ENCODE results near the gene PPM1L. TPM values are rescaled to one million over a fixed set of nuclear protein-coding genes. Genes with fewer than 3 reads are reported as not detected.

PPM1L gene
- total RNA-seq, 2 donors from 2014 or later: 3.5 to 14.6 TPM

DNA sequence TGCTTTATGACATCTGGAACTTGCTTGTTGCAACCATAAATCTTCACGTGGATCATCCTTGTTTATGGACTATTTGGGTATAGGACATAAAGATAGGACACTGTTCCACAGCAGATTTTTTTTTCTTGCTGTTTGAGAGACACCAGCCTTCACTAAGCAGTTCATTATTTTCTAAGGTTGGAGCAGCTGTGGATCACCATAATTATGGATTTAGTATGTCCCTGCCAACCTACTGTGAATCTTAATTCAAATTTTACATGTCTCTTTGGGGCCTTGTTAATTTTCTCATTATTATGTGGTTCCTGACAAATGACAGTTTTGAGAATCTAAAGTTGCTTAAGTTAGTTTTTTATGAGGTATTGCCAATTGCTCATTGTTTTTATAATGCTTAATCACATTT, 188.0 kb downstream of the PPM1L start:
- H3K9me3 ChIP-seq (ENCODE audit: control insufficient read depth, low read length, poor library complexity, severe bottlenecking): no peaks in the 10 kb centered on the region
- Mint-ChIP-seq H3K4me1 (no peaks in the 10 kb centered on the region), H3K36me3 (ENCODE audit: low read depth) (peaks cover 4% of the 10 kb centered on the region), H3K27ac (no peak overlapping the region), H3K27me3 (no peaks in the 10 kb centered on the region), H3K4me3 (no peak overlapping the region)
- no peak for ATAC-seq
- no peak for DNase-seq

- ATAC-seq: no peak
- Mint-ChIP-seq H3K4me3 (no peak overlapping the region), H3K27me3 (peaks cover 9% of the 10 kb centered on the region), H3K4me1 (peaks cover 8% of the 10 kb centered on the region), H3K36me3 (ENCODE audit: low read depth) (no peaks in the 10 kb centered on the region), H3K27ac (no peak overlapping the region)
- no peaks in the 10 kb centered on the region for H3K9me3 ChIP-seq (ENCODE audit: control insufficient read depth, low read length, poor library complexity, severe bottlenecking)
- DNase-seq: no peak
These were observed 189.3 kb downstream of the PPM1L start for GRCh38 chr3:160945336-160945735.

DNA sequence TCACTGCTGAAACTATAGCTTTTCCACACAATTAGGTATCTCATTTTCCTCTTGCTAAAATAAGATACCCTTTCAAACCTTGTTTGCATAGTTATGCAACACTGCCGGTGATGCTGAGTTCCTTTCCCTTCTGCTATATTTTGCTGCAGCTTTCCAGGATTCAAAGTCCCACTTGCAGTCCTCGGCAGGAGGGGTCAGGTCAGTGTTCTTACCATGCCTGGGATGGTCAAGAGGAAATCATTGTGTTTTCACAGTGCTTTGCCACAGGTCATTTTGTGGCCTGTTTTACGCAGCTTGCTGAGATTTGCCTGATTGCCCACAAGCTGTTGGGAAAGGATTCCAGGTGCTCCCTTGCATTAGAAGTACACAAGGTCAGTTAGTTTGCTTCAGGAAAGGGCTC, 192.2 kb downstream of the PPM1L start:
- Mint-ChIP-seq H3K27ac (no peak overlapping the region), H3K36me3 (ENCODE audit: low read depth) (no peaks in the 10 kb centered on the region), H3K4me1 (peaks cover 10% of the 10 kb centered on the region), H3K27me3 (peaks cover 17% of the 10 kb centered on the region), H3K4me3 (no peak overlapping the region)
- no peaks in the 10 kb centered on the region for H3K9me3 ChIP-seq (ENCODE audit: control insufficient read depth, low read length, poor library complexity, severe bottlenecking)
- no peak for DNase-seq
- no peak for ATAC-seq

DNA sequence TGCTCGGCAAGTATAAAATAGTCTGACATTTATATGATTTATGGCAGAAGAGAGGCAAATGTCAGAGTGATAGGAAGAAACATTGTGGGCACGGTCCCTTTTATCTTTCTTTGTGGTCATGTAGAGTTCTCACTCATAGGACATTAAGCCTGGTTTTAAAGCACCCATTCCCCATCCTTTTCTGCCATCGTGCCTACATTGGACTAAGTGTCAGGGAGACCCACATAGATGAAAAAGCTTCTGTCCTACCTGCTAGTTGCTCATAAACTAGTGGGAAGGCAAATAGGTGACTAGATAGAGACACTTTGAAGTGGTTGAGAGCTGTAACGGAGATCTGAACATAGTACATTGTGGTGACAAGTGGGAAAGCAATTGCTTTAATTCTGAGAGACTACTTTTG, 193.4 kb downstream of the PPM1L start:
- no peak overlapping the region for H3K27ac Mint-ChIP-seq
- no peaks in the 10 kb centered on the region for H3K36me3 Mint-ChIP-seq (ENCODE audit: low read depth)
- ATAC-seq (no peak), DNase-seq (no peak)
- H3K27me3 Mint-ChIP-seq: peaks cover 17% of the 10 kb centered on the region
- H3K4me3 Mint-ChIP-seq: no peak overlapping the region
- H3K4me1 Mint-ChIP-seq: peaks cover 10% of the 10 kb centered on the region
- no peaks in the 10 kb centered on the region for H3K9me3 ChIP-seq (ENCODE audit: control insufficient read depth, low read length, poor library complexity, severe bottlenecking)

GRCh38 chr3:160950542-160950941, 194.5 kb downstream of the PPM1L start:
- DNase-seq (no peak), ATAC-seq (no peak)
- Mint-ChIP-seq H3K4me3 (no peak overlapping the region), H3K4me1 (peaks cover 10% of the 10 kb centered on the region), H3K27me3 (peaks cover 17% of the 10 kb centered on the region), H3K36me3 (ENCODE audit: low read depth) (no peaks in the 10 kb centered on the region), H3K27ac (no peak overlapping the region)
- no peaks in the 10 kb centered on the region for H3K9me3 ChIP-seq (ENCODE audit: control insufficient read depth, low read length, poor library complexity, severe bottlenecking)

DNA sequence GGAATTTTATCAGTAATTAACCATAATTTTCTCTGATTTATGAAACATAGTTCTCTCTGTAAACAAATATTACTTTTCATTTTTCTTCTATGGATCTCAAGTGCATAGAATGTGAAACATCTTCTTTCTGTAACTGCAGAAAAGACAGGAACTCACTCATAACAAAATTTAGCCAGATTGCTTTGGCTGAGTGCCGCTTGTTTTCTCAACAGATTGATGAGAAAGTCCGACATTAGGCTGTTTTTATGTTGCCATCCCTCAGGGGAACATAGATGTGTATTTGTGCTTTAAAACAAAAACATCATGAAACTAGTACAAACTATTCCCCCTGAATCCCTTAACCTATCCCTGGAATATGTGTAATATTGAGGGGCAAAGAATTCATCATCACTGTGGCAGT, 194.9 kb downstream of the PPM1L start:
- Mint-ChIP-seq H3K36me3 (ENCODE audit: low read depth) (no peaks in the 10 kb centered on the region), H3K4me3 (no peak overlapping the region), H3K27me3 (peaks cover 17% of the 10 kb centered on the region), H3K4me1 (peaks cover 10% of the 10 kb centered on the region), H3K27ac (no peak overlapping the region)
- ATAC-seq: no peak
- H3K9me3 ChIP-seq (ENCODE audit: control insufficient read depth, low read length, poor library complexity, severe bottlenecking): no peaks in the 10 kb centered on the region
- no peak for DNase-seq

GRCh38 chr3:160951642-160952487, 195.8 kb downstream of the PPM1L start:
- H3K4me3 Mint-ChIP-seq: no peak overlapping the region
- no peaks in the 10 kb centered on the region for H3K9me3 ChIP-seq (ENCODE audit: control insufficient read depth, low read length, poor library complexity, severe bottlenecking)
- peaks cover 17% of the 10 kb centered on the region for H3K27me3 Mint-ChIP-seq
- ATAC-seq (no peak), DNase-seq (no peak)
- no peaks in the 10 kb centered on the region for H3K36me3 Mint-ChIP-seq (ENCODE audit: low read depth)
- H3K27ac Mint-ChIP-seq: no peak overlapping the region
- peaks cover 10% of the 10 kb centered on the region for H3K4me1 Mint-ChIP-seq

DNA sequence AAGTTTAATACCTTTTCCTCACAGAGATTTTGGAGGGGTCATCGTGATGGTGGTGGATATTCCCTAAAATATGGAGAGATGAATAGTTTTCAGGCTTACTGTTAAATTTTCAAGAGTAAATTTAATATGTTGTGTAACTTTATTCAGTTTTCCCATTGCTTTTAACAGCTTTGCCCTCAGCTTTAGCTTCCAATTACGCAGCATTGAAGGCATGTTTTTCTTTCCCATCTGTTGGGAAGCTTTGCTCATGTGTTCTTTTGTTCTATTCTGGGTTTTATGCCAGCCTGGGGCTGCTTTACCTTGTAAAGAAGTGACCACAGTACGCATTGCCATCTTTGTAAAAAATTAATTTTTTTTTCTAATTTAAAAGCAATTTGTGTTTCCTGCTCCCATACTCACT, 197.7 kb downstream of the PPM1L start:
- H3K27me3 Mint-ChIP-seq: peaks cover 17% of the 10 kb centered on the region
- H3K4me1 Mint-ChIP-seq: peaks cover 10% of the 10 kb centered on the region
- no peak for ATAC-seq
- H3K36me3 Mint-ChIP-seq (ENCODE audit: low read depth): no peaks in the 10 kb centered on the region
- no peak overlapping the region for H3K4me3 Mint-ChIP-seq
- H3K27ac Mint-ChIP-seq: no peak overlapping the region
- DNase-seq: no peak
- no peaks in the 10 kb centered on the region for H3K9me3 ChIP-seq (ENCODE audit: control insufficient read depth, low read length, poor library complexity, severe bottlenecking)

DNA sequence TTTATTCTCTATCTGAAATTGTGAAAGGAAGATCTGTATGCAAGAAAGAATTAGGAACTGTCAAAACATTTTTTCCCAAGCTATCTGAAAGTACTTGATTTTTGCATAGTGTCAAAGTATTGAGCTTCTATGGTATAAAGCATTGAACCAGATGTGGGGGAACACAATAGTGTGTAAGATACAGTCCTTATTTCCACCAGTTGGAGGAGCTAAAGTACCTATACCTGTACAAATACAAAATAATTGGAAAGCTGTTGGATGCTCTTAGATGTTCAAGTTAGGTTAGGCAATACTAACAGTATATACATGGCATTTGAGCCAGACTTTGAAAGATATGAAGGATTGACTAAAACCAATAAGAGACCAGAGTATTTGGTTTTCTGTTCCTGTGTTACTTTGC, 200.8 kb downstream of the PPM1L start:
- no peaks in the 10 kb centered on the region for H3K9me3 ChIP-seq (ENCODE audit: control insufficient read depth, low read length, poor library complexity, severe bottlenecking)
- no peaks in the 10 kb centered on the region for H3K4me1 Mint-ChIP-seq
- no peak overlapping the region for H3K27ac Mint-ChIP-seq
- ATAC-seq: no peak
- no peak for DNase-seq
- H3K27me3 Mint-ChIP-seq: peaks cover 7% of the 10 kb centered on the region
- H3K36me3 Mint-ChIP-seq (ENCODE audit: low read depth): no peaks in the 10 kb centered on the region
- no peak overlapping the region for H3K4me3 Mint-ChIP-seq

DNA sequence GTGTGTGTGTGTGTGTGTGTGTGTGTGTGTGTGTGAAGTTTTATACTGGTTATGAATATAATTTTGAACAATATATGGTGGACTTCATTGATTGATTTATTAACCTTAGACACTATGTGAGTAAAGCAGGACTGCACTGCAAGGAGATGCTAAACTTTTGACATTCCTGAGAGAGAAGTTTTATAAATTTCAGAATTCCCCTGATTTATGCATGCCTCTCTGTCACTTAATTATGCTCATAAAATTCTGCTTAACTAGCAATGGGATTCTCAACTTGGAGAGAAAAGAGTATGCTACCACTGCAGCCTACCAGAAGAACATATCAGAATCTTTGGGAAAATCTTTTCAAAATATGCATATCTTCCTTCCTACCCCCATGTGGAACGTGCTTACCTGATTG, 204.5 kb downstream of the PPM1L start:
- Mint-ChIP-seq H3K36me3 (ENCODE audit: low read depth) (no peaks in the 10 kb centered on the region), H3K27ac (no peak overlapping the region), H3K4me3 (no peak overlapping the region), H3K27me3 (no peaks in the 10 kb centered on the region), H3K4me1 (no peaks in the 10 kb centered on the region)
- DNase-seq (no peak), ATAC-seq (no peak)
- H3K9me3 ChIP-seq (ENCODE audit: control insufficient read depth, low read length, poor library complexity, severe bottlenecking): no peaks in the 10 kb centered on the region

DNA sequence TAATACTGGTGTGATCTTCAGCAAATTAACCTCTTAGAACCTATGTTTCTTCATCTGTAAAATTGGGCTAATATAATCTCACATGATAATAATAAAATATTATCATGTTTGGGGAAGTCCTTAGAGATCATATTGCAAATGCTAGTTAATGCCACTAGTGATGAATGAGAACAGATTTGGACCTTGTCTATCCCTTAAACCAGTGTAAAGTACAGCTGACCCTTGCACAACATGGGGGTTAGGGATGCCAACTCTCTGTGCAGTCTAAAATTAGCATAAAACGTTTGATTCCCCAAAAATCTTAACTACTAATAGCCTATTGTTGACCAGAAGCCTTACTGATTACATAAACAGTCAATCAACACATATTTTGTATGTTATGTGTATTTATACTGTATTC, 207.9 kb downstream of the PPM1L start:
- H3K36me3 Mint-ChIP-seq (ENCODE audit: low read depth): no peaks in the 10 kb centered on the region
- DNase-seq: no peak
- no peaks in the 10 kb centered on the region for H3K4me1 Mint-ChIP-seq
- H3K4me3 Mint-ChIP-seq: no peak overlapping the region
- no peak overlapping the region for H3K27ac Mint-ChIP-seq
- ATAC-seq: no peak
- H3K9me3 ChIP-seq (ENCODE audit: control insufficient read depth, low read length, poor library complexity, severe bottlenecking): no peaks in the 10 kb centered on the region
- no peaks in the 10 kb centered on the region for H3K27me3 Mint-ChIP-seq

- no peak overlapping the region for H3K4me3 Mint-ChIP-seq
- H3K4me1 Mint-ChIP-seq: peaks cover 4% of the 10 kb centered on the region
- H3K36me3 Mint-ChIP-seq (ENCODE audit: low read depth): no peaks in the 10 kb centered on the region
- no peaks in the 10 kb centered on the region for H3K27me3 Mint-ChIP-seq
- ATAC-seq (no peak), DNase-seq (no peak)
- H3K27ac Mint-ChIP-seq: no peak overlapping the region
- H3K9me3 ChIP-seq (ENCODE audit: control insufficient read depth, low read length, poor library complexity, severe bottlenecking): no peaks in the 10 kb centered on the region
These were observed 212.7 kb downstream of the PPM1L start for GRCh38 chr3:160968761-160969160.

DNA sequence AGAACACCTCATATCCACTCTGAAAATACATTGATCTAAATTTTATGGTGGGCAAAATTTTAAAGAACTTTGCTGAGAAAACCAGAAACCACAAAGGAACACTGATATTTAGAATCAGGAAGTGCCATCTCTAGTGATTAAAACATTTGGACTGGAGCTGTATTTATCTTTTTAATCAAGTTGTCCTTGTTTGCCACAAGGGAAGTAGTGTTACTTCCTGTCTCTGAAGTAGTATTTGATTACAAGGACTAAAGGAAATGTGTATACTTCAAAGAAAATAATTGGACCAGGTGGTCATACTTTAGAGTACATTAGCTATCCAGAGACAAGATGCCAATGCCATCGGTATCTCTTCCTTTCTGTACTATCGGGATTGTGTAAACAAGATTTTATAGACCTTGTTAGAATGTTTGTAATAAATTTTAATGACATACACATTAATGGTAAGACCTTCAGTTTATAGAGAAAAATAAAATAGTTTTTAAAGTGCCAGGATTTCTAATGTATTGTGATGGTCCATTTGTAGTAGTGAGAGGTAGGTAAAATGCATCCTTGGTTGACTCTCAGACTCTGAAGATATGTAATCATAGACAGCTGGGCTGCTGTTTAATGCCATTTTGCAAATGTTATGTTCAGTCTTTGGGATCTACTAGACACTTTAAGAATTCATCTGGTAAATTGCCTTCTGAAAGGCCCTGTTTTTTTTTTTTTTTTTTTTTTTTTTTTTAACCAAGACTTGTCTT, 217.2 kb downstream of the PPM1L start:
- peaks cover 4% of the 10 kb centered on the region for H3K4me1 Mint-ChIP-seq
- no peaks in the 10 kb centered on the region for H3K9me3 ChIP-seq (ENCODE audit: control insufficient read depth, low read length, poor library complexity, severe bottlenecking)
- H3K36me3 Mint-ChIP-seq (ENCODE audit: low read depth): peaks cover 2% of the 10 kb centered on the region
- no peaks in the 10 kb centered on the region for H3K27me3 Mint-ChIP-seq
- no peak for DNase-seq
- H3K27ac Mint-ChIP-seq: no peak overlapping the region
- ATAC-seq: no peak
- no peak overlapping the region for H3K4me3 Mint-ChIP-seq

GRCh38 chr3:160977773-160978172, 221.7 kb downstream of the PPM1L start:
- Mint-ChIP-seq H3K27me3 (no peaks in the 10 kb centered on the region), H3K4me3 (no peak overlapping the region), H3K4me1 (peaks cover 3% of the 10 kb centered on the region), H3K27ac (no peak overlapping the region), H3K36me3 (ENCODE audit: low read depth) (peaks cover 4% of the 10 kb centered on the region)
- ATAC-seq: no peak
- no peak for DNase-seq
- no peaks in the 10 kb centered on the region for H3K9me3 ChIP-seq (ENCODE audit: control insufficient read depth, low read length, poor library complexity, severe bottlenecking)
